Measurements from ENCODE around the gene LRRC46.

DNA sequence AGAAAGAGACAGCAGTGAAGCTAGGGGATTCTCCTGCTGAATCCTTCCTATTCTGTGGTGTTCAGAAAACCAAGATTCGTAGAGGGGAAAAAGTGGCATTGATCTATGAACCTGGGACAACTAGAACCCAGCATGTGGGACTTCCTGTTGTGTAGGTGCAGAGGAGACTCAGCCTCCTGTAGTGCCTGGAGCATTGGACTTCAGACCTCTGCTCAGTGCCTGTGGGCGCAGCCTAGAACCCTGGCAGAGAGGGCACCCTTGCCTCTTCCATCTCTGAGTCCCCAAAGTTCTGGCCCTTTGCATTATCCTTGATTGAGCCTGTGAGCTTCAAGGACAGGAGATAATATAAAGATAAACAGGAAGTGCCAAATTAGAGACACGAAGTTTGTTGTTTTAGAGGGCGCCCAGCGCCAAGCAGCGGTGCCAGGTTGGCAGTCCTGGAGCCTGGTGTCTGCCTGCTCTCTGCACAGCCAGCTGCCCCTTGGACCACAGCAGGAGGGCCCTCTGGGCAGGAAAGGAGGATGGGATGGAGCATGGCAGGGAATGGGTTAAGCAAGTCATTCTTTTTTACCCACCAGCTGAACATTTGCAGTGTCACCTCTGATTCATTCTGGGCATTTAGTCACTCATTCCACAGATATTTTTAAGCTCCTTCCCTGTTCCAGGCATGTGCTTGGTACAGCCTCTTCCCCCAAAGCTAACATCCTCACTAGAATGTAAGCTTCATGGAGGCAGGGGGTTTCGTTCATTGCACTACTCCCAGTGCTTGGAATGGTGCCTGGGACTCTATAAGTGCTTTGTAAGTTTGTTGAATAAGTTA is 31.4 kb downstream of the LRRC46 start:
- TF ChIP-seq, protein P1, sequence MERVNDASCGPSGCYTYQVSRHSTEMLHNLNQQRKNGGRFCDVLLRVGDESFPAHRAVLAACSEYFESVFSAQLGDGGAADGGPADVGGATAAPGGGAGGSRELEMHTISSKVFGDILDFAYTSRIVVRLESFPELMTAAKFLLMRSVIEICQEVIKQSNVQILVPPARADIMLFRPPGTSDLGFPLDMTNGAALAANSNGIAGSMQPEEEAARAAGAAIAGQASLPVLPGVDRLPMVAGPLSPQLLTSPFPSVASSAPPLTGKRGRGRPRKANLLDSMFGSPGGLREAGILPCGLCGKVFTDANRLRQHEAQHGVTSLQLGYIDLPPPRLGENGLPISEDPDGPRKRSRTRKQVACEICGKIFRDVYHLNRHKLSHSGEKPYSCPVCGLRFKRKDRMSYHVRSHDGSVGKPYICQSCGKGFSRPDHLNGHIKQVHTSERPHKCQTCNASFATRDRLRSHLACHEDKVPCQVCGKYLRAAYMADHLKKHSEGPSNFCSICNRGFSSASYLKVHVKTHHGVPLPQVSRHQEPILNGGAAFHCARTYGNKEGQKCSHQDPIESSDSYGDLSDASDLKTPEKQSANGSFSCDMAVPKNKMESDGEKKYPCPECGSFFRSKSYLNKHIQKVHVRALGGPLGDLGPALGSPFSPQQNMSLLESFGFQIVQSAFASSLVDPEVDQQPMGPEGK (CRISPR knock-in tag; IDR thresholded peaks at IDR 0.05; ENCODE audit: borderline replicate concordance), result no peak
- TF ChIP-seq ZFP3 (CRISPR knock-in tag; IDR thresholded peaks at IDR 0.05) (no peak), ARNTL (CRISPR knock-in tag; IDR thresholded peaks at IDR 0.05; ENCODE audit: borderline replicate concordance, low read depth) (no peak), RARB (CRISPR knock-in tag; IDR thresholded peaks at IDR 0.05) (no peak), ZNF70 (CRISPR knock-in tag; IDR thresholded peaks at IDR 0.05) (no peak), TCF4 (CRISPR knock-in tag; IDR thresholded peaks at IDR 0.05; ENCODE audit: borderline replicate concordance) (no peak), ISL1 (CRISPR knock-in tag; IDR thresholded peaks at IDR 0.05) (no peak), ZNF565 (CRISPR knock-in tag; conservative IDR thresholded peaks at IDR 0.05; ENCODE audit: low read depth) (no peak), OSR1 (CRISPR knock-in tag; IDR thresholded peaks at IDR 0.05) (no peak)
- TF ChIP-seq, protein P2, sequence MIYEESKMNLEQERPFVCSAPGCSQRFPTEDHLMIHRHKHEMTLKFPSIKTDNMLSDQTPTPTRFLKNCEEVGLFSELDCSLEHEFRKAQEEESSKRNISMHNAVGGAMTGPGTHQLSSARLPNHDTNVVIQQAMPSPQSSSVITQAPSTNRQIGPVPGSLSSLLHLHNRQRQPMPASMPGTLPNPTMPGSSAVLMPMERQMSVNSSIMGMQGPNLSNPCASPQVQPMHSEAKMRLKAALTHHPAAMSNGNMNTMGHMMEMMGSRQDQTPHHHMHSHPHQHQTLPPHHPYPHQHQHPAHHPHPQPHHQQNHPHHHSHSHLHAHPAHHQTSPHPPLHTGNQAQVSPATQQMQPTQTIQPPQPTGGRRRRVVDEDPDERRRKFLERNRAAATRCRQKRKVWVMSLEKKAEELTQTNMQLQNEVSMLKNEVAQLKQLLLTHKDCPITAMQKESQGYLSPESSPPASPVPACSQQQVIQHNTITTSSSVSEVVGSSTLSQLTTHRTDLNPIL (CRISPR knock-in tag; IDR thresholded peaks at IDR 0.05; ENCODE audit: low read depth), result no peak
- TF ChIP-seq, protein P3, sequence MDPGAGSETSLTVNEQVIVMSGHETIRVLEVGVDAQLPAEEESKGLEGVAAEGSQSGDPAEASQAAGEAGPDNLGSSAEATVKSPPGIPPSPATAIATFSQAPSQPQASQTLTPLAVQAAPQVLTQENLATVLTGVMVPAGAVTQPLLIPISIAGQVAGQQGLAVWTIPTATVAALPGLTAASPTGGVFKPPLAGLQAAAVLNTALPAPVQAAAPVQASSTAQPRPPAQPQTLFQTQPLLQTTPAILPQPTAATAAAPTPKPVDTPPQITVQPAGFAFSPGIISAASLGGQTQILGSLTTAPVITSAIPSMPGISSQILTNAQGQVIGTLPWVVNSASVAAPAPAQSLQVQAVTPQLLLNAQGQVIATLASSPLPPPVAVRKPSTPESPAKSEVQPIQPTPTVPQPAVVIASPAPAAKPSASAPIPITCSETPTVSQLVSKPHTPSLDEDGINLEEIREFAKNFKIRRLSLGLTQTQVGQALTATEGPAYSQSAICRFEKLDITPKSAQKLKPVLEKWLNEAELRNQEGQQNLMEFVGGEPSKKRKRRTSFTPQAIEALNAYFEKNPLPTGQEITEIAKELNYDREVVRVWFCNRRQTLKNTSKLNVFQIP (CRISPR knock-in tag; IDR thresholded peaks at IDR 0.05; ENCODE audit: borderline replicate concordance, low read depth), result no peak
